Astrocyte of the spinal cord (primary cell): Measurements from ENCODE around the gene ANK3.
A peak's percentile ranks its signal among the peaks of the same experiment; 100 is the strongest.

Experiments
- DNase-seq: peaks from one replicate; pipeline ENCODE4 v3.0.0; 2011; ENCODE audit warnings: low read depth, low spot score
- H3K4me3 ChIP-seq: 2 replicates; pipeline ENCODE4 v1.5.1; 2011; ENCODE audit warnings: low read depth, mild to moderate bottlenecking, low read length, moderate library complexity
- CTCF ChIP-seq: IDR thresholded peaks from 2 replicates; pipeline ENCODE4 v1.5.1; 2012; ENCODE audit warnings: low read depth, mild to moderate bottlenecking, low read length, inconsistent platforms
- in situ Hi-C: cut with HindIII; loops from 2 replicates; pipeline ENCODE4 v1.10.0; 2017; ENCODE audit warnings: low sequenced_read_pairs

The ANK3 gene

GRCh38 chr10:60048091-60048501 is 341.6 kb downstream of the ANK3 start:
- TF ChIP-seq CTCF: peak; percentile 29
- peak; percentile 15 for DNase-seq
- in situ Hi-C loops: no loop called here
- no peak overlapping the region for H3K4me3 ChIP-seq

DNA sequence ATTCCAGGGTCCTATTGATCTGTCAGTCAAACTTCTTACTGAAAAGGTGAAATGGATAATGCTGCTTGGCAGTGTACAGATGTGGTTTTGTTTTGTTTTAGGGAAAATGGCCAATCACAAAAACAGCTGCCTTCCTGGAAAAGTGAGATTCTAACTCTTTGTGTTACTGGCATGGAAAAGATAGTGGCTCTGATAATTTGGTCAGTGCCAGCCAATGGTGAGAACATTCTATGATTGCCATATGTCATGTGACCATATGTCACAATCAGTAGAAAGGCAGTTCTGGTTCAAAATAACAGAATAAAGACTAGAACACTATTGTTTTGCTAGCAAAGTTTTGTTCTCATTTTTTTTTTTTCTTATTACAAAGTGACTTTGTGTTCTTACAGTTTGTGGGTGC is 344.1 kb downstream of the ANK3 start:
- no peak overlapping the region for H3K4me3 ChIP-seq
- no peak for TF ChIP-seq CTCF
- in situ Hi-C loops: no loop called here
- no peak for DNase-seq

DNA sequence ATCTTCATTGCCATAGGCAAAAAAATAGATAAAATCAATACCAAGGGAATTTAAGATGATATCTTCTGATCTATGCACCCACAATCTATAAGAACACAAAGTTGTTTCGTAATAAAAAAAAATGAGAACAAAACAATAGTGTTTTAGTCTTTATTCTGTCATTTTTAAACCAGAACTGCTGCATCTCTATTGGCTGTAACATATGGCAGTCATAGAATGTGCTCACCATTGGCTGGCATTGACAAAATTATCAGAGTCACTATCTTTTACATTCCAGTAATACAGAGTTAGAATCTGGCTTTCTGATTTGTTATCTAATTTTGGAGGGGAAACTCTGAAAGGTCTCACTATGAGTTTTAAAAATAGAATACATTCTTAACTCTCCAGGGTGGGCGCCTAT is 344.7 kb downstream of the ANK3 start:
- DNase-seq: no peak
- no peak overlapping the region for H3K4me3 ChIP-seq
- in situ Hi-C loops: no loop called here
- TF ChIP-seq CTCF: no peak

DNA sequence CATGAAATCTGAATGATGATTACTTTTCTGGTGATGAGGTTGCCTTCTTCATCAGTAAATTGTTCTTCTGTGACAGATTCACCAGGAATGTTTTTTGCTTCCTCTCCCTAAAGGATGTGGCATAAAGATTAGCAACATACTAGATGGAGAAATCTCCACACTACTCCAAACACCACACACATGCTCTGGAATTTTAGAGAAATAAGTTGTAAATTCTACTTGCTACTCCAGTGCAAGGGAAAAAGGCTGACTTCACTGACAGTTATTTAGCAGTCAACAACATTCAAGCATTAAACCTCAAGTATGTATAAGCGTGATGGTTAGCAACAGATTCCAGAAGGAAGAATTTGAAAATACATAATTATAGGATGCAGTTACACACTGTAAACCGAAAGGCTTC is 345.4 kb downstream of the ANK3 start:
- in situ Hi-C loops: no loop called here
- H3K4me3 ChIP-seq: no peak overlapping the region
- no peak for TF ChIP-seq CTCF
- peak; percentile 13 for DNase-seq

- no peak for DNase-seq
- in situ Hi-C loops: no loop called here
- no peak for TF ChIP-seq CTCF
- H3K4me3 ChIP-seq: no peak overlapping the region
These were observed 346.0 kb downstream of the ANK3 start for GRCh38 chr10:60043561-60044241.

- in situ Hi-C loops: no loop called here
- DNase-seq: no peak
- TF ChIP-seq CTCF: no peak
- H3K4me3 ChIP-seq: no peak overlapping the region
These were observed 346.8 kb downstream of the ANK3 start for GRCh38 chr10:60042914-60043313.

GRCh38 chr10:60042262-60042661 is 347.4 kb downstream of the ANK3 start:
- in situ Hi-C loops: no loop called here
- no peak for DNase-seq

More at GRCh38 chr10:60042262-60042661, 347.4 kb downstream of the ANK3 start:
- TF ChIP-seq CTCF: no peak
- H3K4me3 ChIP-seq: no peak overlapping the region
